ENCODE measurements around the gene DAGLA.
A peak's percentile ranks its signal among the peaks of the same experiment; 100 is the strongest.

Gene DAGLA

DNA sequence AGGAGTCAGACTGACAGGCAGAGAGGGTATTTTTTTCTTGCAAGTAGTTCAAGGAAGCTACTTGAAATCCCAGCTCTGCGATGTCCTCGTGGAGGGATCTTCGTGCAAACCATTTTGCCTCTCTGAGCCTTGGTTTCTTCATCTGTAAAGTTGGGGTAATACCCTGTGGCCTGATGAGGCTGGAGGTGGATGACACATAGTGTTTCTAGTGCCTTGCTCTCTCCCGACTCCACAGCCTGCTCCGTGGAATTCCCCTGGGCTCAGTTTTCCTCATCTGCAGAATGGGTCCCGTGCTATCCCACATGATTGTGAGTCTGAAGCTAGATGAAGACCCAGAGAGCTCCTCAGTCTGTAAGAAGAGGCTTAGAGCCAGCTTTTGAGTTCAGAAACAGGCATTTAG lies 32.7 kb downstream of the DAGLA start:
- DNase-seq = no peak

DNA sequence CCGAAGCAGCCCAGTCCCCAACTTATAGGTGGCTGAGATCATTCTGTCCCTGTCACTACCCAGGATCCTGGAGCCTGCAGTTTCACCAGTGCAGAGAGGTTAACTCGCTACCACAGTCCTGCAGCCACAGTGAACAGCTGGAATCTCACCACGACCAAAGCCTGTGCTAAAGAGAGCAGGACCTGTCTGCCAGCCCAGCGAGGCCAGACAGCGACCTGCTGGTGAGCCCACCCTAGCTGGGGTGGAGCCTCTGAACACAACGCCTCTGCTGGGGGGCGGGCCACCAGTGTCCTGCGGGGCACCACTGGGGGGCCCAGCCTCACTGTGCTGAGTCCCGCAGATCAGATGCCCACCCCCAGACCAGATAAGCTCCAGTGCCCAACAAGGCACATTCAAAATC lies 33.3 kb downstream of the DAGLA start:
- DNase-seq = no peak

DNA sequence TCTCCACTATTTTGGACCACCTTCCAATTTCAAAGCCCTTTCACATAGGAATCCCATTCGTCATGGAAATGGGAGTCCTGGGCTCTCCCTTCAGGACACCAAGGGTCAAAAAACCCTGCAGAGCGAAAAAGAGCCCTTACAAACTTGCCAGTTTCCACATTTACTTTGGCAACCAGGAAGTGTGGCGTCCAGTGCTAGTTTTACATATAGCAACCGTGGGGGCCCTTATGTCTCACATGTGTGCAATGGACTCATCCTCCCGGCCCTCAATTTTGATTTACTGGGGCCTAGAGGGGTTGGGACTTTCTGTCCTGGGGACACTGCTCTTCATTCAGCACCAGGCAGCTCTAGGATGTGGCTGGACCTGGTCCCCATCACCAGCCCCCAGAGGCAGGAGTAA lies 33.7 kb downstream of the DAGLA start:
- no peak for DNase-seq

DNA sequence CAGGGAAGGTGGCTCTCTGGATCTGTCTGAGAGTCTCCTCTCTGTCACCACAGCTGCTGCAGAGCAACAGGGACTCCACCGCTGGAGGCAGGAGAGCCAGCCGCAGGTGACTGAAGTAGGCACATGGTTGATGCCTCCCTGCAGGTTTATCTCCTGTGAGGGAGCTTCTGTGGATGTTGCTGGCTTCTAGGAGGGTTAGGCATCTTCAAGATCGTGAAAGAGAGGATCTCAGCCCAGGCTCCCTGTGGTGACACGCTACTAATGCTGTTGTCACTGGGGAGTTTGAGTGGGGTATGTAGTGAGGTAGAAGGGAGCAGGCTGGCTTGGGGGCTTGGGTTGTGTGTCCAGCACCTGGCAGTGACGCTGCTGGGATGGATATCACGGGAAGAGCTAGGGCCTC lies 34.1 kb downstream of the DAGLA start:
- DNase-seq = no peak

DNA sequence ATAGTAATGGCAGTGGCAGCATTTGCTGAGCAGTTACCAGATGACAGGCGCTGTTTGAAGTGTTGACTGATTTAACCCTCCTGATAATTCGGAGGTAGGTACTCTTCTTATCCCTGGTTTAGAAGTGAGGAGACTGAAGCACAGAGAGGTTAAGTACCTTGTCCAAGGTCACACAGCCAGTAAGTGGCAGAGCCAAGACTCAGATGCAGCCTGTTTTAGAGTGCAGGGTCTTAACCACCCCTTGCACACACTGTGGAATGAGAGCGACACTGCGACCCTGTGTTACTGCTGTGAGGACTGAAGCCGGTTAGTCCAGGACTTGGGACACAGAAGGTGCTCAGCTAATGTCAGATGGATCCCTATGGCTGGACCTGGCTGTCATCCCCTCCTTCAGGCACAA lies 34.7 kb downstream of the DAGLA start:
- no peak for DNase-seq

DNA sequence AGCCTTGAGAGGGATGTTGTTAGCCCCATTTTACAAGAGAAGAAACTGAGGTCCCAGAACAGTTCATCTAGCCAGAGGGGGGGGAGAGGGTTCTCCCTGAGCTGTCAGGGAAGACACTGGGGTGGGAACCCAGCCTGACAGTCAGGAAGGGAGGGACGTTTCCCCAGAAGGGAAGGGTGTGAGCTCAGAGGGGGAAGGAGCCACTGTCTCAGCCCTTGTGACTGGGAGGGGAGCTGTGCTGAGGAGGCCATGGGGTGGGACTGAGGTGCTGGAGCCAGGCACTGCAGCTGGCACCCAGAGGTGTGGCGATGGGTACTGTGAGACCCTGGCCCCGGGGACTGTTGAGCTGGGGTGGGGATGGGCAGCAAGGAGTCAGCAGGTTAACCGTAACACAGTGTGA lies 35.7 kb downstream of the DAGLA start:
- DNase-seq = no peak

DNA sequence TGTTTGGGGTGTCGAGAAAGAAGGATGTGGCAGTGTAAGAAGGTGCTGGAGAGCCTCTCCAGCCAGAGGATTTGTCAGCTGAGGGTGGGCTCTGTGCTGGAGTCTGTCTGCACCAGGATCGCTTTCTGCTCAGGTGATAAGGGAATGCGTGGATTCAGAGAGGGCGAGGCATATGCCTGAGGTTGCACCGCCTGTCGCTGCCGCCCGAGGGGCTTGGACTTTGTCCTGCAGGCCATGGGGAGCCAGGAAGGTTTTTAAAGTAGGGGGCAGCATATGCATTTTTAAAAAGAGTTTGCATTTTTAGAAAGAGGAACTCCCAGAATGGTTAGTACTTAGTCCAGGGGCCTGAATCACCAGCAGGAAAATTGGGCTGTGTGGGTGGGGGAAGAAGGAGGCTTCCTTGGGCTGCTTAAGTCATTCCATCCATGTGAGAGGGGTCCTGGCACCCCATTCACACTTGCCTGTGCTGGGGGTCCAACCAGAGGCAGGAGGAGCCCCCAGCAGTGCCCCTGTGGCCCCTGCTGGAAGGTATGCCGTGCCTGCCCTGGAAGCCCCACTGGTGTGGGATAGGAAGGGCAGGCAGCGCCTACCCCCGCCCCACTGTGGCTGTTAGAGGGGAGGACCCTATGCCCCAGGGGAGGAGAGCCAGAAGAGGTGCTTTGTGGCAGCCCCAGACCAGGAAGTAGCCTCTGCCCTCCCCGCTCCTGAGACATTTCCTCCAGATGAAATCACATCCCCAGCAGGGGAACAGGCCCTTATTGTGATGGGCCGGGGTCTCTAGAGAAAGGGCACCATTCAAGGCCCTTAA lies 36.5 kb downstream of the DAGLA start:
- DNase-seq = no peak

DNA sequence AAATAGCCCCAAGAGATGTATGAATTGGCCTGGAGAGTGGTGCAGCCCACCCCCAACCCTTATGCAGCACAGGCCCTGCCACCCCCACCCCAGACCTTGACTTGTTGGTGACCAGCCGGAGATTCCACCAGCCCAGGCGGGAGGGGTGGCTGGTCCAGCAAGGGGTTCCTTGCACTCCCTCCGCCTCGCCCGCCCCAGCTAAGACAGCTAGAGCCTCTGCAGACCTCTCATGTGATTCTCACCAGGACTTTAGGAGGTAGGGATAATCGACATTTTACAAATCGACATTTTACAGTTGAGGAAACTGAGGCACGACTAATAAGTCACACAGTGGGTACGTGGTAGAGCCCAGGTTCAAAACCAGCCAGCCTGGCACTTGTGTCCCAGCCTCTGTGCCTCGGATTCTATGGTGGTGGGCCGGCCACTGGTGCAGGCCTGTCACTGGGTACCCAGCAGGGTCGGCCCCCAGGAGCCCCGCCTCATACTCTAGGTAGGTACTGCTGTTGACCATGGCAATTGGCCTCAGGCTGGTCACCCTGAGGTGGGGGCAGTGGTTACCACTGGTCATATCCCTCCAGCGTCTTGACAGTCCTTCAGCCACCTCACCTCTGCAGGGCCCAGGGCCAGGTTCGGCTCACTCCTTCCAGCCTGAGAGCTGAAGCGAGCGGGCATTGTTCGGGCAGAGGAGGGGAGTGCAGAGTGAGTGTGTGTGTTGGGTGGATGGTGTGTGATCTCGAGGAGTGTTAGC lies 37.3 kb downstream of the DAGLA start:
- no peak for DNase-seq

DNA sequence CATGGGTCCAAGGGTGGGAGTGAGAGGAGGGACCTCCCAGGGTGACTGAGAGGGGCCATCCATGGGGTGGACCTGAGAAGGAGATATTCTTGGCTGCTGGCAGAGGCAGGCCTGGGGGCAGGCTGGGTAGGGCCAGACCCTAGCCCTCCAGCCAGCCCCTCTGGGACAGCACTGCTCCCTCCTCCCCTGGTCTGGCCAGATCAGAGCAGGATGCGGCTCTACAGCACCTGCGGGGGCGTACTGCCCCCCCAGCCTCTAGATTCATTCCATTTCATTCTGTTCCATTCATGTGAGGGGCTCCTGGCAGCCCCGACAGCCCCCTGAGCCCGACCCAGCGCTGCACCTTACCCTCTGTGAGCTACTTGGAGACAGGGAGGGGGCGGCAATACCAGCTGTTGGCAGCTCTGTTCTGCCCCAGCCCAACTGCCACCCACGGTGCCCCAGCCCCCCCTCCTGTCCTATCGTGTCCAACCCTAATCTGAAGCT lies 37.9 kb downstream of the DAGLA start:
- DNase-seq = no peak

DNA sequence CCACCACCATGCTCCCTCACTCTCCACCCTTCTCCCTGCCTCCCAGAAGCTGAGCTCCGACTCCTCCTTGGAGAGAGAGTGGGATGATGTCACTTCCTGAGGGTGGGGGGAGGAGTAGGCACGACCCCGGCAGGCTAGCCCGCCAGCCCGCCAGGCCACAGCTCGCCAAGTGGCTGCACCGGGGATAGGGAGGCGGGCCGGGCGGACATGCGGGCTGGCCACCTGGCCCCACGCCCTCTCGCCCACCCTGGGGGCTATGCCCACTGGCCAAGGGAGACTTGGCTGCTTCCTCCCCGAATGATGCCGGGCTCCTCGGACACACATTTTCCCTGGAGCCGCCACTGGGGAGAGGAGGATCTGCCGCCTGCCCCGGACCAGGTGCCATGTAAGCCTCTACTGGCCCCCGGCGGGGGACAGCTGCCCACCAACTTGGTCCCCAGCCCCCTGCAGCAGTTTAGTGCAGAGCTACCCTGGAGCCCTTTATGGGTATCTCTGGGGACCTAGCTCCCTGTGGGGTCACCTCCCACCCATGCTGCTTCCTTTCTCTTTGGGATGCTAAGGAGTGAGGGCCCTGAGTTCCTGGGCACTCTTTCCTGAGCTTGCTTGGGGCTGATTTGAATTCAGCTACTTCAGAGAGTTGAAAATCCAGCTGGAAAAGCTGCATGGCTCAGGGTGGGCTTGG lies 38.6 kb downstream of the DAGLA start:
- no peak for DNase-seq

DNA sequence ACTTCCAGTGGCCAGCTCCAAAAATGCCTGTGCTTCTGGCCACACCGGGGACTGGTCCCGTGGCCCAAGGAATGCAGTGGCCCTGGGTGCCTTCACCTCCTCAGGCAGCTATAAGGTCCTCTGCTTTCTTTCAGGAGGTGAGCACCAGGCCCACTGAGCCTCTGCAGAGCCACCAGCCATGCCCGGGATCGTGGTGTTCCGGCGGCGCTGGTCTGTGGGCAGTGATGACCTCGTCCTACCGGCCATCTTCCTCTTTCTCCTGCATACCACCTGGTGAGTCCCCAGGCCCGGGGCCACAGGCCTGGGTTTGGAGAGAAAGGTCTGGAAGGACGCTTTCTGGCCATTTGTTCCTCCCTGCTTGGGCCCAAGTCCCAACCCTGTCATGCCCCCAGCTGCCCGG lies 39.8 kb downstream of the DAGLA start:
- DNase-seq = no peak

DNA sequence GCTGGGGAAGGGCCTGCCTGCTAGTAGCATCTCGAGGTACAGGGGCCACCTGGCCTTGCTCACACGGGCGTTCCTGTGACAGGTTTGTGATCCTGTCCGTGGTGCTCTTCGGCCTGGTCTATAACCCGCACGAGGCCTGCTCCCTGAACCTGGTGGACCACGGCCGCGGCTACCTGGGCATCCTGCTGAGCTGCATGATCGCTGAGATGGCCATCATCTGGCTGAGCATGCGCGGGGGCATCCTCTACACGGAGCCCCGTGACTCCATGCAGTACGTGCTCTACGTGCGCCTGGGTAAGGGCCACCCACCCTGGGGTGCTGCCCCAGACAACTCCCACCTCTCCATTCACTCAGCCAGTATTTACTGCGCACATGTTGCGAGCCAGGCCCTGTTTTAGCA lies 40.4 kb downstream of the DAGLA start:
- no peak for DNase-seq

DNA sequence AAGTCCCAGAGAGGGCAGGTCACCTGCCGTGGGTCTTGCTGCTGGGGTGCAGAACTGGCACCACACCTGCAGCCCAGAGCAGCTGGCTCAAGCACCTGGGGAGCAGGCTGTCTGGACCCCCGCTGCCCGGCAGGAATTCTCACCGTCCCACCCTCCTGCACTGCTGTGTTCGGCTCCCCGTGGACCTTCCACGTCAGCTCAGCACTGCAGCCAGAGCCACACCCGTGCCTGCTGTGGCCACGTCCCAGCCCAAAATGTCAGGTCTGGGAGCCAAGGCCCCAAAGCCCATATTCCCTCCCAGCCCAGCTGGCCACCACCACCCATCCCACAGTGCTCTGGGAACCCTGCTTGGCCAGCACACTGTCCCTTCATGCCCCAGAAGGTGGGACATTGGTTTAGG lies 44.2 kb downstream of the DAGLA start:
- DNase-seq = no peak

DNA sequence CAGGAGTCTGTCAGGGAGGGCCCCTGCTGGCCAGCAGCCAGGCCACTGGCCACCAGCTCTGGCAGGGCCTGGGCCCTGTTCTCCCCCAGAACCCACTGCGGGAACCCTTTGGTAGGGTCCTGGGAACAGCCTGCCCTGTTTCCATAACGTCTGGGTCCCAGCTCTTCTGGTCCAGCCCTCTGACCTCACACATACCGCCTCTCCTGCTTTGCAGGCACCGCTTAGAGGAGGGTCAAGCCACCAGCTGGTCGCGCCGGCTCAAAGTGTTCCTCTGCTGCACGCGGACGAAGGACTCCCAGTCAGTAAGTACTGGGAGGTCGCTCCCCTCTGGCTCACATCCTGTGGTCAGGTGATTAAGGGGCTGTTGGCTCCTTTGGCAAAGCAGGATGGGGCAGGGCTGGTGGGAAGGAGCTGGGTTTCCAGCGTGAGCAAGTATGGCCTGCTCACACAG lies 45.6 kb downstream of the DAGLA start:
- no peak for DNase-seq

DNA sequence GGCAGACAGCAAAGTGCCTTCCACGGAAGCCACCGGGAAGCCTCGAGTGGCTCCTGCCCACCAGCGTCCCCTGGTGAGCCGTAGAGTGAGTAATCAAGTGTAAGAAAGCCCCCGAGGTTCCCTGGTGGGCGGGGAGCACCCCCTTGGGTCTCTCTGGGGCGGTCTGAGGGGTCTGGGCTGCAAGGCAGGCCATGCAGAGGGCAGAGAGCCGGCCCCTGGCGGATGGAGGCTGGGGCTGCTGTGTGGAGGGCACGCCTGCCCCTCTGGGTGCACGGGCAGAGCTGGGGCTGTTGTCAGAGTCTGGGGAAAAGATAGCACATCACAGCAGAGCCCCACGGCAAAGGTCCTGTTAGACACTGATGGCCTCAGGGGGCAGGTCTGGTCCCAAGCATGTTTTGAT lies 46.6 kb downstream of the DAGLA start:
- DNase-seq = no peak

DNA sequence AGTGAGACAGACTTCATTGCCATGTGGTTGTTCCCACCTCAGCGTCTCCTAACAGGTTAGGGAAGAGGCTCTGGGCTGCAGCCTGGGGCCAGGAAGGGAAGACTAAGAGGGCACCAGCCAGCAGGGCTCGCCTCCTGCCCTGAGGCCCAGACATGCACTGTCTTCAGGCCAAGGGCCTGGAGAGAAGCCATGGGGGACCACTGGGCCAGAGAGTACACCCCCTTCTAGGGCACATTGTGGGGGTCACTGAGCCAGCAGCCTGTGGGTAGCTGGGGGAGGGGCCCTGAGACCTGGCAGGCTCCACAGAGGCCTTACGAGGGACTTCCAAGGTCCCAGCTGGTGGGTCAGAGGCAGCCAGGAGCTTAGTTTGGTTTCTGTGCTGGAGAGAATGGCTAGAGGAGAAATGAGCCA lies 47.2 kb downstream of the DAGLA start:
- DNase-seq = no peak

DNA sequence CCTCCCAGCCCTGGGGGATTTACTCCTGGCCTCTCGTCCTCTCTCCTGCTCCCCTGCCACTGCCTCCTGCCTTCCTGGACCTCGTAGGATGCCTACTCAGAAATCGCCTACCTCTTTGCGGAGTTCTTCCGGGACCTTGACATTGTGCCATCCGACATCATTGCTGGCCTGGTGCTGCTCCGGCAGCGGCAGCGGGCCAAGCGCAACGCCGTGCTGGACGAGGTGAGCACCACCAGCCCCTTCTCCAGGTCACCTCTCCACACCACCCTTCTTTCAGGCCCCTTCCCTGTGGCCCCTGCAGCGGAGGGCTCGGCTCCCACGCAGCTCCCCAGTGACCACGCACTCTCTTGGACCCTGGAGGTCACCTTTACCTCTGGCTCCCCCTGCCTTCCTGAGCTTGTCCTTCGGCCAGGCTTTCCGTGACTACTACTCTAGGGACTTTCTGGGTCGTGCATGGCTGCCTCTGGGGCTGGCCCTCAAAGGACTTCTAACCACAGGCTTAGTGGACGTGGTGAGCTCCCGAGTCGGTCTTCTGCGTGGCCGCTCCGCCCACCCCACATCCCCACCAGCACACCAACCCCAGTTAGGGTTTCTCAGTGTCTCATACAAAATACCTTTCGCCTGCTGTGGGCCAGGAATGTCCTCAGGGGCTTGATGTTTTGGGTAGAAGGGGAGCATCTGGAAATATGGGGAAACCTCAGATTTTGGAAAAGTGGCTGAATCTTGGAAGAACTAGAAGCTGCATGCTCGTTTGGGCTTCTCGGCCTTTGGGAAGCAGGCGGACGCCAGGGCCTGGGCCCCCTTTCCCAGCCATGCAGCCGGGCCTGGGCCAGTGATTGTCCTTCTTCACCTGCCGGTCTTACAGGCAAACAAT lies 48.1 kb downstream of the DAGLA start:
- DNase-seq = no peak

DNA sequence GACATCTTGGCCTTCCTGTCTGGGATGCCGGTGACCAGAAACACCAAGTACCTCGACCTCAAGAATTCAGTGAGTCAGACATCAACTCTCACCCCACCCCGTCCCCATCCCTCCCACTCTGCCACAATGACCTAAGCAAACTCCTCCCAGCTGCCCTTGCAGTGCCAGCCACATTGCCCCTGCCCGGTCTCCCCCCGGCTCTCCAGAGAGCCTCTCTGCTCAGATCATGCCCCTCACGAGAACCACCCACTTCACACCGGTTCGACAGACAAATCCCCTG lies 48.7 kb downstream of the DAGLA start:
- DNase-seq = no peak

DNA sequence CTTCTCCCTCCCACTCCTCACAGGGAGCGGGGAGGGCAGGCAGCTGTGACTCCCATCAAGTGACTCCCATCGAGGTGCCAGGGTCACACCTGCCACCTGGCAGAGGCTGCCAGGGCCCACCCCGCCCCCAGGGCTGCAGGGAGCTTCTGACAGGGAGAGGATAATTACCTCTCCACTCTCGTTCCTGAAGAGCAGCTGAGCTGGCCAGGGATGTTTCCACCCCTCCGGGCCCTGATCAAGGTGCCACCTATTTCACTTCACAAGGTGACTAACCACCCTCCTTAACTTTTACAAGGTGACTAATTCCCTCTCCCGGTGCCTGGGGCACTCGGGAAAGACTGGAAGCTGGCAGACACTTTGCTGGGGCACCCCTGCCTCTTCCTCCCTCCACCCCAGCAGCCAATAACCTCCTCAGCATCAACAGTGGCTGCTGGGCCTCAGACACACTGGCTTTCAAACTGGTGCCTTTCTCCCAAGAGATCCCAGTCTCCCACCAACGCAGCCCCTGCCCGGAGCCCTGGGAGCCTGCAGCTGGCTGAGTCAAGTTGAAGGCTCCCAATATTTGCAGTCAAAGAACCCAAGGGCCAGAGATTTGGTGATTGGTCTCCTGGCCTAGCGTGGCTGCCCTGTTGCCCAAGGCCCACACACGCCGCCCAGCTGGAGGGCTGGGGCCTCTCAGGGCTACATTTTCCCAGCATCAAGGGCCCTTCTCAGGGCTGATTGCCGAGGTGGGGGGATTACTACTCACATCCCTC lies 50.2 kb downstream of the DAGLA start:
- DNase-seq = peak; percentile 71

DNA sequence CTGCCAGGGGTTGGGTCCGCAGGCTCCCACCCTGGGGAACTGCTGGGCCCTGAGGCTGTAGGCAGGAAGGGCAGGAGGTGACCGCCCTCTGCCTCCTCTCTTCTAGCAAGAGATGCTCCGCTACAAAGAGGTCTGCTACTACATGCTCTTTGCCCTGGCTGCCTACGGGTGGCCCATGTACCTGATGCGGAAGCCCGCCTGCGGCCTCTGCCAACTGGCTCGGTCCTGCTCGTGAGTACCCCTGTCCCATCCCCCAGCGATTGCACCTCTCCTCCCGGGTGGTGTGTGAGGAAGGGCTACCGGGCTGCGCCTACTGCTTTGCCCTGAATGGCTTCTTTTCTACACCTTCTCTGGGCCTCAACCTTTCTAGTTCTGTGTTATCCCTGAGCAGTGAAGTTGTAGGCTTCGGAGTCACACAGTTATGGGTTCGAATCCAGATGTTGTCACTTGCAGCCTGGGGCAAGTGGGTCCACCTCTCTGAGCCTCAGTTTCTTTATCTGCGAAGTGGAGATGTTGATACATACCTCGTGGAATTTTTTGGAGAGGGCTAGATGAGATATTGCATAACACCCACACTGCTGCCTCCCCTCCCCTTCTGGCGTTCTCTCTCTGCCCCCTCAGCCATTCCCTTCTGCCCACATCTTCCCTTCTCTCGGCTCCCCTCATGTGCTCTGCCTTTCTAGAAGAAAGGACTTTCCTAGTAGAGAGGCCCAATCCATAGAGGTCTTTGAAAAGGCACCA lies 51.2 kb downstream of the DAGLA start:
- no peak for DNase-seq

DNA sequence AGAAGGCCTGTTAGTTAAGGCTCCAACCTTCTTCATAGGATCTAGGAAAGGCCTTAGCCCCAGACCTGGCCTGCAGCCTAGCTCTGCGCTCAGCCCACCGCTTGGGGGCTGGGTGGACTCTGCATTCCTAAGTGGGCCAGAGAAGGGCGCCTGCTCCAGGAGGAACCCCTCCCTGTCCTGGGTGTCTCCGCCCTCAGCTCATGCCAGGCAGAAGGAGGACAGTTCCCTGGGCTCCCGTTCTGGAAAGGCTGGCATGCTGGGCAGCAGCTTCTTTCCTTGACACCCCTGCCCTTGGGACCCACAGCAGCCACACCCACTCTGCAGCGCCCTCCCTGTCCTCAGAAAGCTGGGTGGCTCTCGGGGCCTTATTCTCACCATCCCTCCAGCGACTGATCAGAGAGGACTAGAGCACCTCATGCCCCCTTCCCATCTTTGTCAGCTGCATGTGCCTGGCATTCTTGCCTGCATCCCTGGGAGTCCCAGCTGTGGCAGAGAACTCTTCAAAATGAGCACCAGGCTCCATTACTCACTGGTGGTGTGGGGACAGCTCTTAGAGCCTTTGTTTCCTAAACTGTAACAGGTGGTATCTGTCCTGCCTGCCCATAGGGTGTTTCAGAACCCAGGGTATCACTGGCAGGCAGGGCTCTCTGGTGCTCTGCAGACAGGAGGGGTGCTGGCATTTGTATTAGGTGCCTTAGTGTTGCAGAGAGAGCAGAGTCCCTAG lies 51.9 kb downstream of the DAGLA start:
- DNase-seq = no peak
